ENCODE data around the gene HS3ST6.
"Not testable (repeated sequence)": the region's sequence is repeated elsewhere in the genome, so short reads cannot be mapped to it uniquely, and the experiment has no call there.

Gene HS3ST6

GRCh38 chr16:1946495-1947368, 28.5 kb upstream of the HS3ST6 start:
- no peak for DNase-seq (ENCODE audit: low spot score)

DNA sequence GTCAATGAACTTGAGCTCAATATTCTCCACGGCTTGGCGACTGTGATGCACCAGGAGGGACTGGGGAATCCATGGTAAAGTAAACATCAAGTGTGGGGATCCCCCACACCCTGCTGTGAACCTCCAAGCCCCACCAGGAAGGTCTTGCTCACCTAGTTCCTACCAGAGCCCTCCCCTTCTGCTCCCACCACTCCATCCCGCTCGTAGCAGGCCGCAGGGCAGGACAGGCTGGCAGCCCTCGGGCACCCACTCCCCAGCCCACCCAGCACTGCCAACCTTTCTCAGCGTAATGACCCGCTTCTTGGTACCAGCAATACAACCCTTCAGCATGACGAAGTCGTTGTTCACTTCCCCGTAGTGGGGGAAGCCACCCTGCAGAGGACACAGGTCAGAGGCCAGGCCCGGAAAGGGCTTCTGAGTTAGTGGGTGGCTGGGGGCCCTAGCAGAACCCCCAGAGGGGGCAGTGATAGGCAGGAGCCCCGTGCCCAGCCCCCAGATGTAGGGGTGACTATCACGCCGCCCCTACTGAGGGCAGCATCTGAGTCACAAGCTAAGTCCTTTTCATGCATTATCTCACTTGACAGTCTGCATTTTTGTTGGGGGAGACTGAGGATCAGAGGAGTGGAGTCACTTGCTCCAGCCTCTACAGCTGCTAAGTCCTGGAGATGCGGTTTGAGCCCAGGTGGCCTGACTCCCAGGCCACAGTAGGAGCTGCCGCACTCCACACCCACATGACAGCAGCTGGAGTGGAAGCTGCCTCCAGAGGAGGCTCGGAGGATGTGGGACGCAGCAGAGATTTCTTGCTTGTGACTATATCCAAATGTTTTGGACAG, 27.6 kb upstream of the HS3ST6 start:
- DNase-seq (ENCODE audit: low spot score), result no peak

DNA sequence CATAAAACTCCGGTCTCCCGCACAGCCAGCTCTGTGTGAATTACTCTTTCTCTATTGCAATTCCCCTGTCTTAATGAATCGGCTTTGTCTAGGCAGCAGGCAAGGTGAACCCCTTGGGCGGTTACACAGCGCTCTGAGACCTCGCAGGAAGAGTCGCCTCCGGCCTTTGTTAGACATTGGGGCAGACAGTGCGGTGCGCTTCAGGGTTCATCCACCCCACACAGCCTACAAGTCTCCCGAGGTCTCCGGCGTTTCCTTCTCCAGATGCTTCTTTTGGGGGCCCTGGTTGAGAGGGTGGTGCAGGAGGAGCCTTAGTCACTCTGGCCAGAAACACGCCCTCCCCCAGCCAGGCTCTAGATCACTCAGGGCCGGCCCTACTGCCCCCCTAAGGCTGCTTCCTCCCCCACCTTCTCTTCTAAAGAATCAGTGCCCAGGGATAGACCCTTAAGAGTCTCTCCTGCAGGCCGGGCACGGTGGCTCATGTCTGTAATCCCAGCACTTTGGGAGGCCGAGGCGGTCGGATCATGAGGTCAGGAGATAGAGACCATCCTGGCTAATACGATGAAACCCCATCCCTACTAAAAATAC, 26.5 kb upstream of the HS3ST6 start:
- DNase-seq (ENCODE audit: low spot score), result no peak

- peak; percentile 95 for DNase-seq (ENCODE audit: low spot score)
These were observed 24.9 kb upstream of the HS3ST6 start, which contains the start of gene MSRB1 for GRCh38 chr16:1942810-1943726. Gene MSRB1, minus strand, starts transcription at chr16:1943199. Its CDS starts 43 bp downstream, at chr16:1943156.

- DNase-seq (ENCODE audit: low spot score), result no peak
These were observed 24.0 kb upstream of the HS3ST6 start for GRCh38 chr16:1942047-1942809.

- DNase-seq (ENCODE audit: low spot score), result no peak
These were observed 23.2 kb upstream of the HS3ST6 start for GRCh38 chr16:1941162-1942046.

- no peak for DNase-seq (ENCODE audit: low spot score)
These were observed 22.3 kb upstream of the HS3ST6 start for GRCh38 chr16:1940273-1941161.

- not testable (repeated sequence) for DNase-seq (ENCODE audit: low spot score)
These were observed 21.6 kb upstream of the HS3ST6 start for GRCh38 chr16:1939833-1940232.

GRCh38 chr16:1938910-1939309, 20.7 kb upstream of the HS3ST6 start:
- no peak for DNase-seq (ENCODE audit: low spot score)

DNA sequence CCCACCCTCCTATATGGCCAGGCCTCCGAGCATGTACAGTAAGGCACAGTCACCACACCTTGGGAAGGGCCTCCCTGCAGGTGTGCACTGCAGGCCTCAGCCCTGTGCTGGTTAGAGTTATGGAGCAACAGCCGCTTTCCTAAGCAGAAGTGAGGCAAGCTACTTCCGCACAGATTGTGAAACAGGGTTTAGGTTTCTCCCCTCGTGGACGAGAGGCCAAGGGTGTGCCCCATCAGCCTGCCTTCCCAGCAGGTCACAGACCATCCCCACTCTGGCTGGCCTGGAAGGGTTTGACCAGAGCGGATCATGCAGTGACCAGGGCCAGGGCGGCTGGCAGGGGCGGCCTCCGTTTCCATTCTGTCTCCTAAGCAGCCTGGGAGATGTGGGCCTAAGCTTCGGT, 20.1 kb upstream of the HS3ST6 start:
- no peak for DNase-seq (ENCODE audit: low spot score)

DNA sequence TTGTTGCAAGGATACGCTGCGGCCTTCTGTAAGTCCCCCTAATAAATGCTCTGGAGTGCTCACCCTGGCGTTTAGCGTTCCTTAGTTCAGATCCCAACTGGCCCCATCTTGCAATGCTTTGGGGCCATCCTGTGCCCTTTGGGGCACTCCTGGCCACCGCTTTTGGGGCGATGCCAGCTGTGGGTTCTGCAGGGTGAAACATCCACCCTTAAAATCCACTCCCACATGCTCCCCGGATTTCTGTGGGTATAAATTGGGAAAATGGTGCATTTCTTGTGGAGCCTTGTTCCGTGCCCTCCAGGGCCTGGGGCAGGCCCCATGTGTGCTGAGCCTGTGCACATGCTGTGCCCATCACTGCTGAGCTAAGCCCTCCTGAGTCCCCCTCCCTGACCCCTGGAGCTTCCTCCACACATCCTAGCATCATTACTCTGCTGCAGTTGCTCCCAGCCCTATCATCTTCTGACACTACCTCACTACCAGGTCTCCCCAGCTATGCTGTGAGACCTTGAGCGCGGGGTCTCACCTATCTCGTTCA, 18.8 kb upstream of the HS3ST6 start:
- DNase-seq (ENCODE audit: low spot score), result no peak

DNA sequence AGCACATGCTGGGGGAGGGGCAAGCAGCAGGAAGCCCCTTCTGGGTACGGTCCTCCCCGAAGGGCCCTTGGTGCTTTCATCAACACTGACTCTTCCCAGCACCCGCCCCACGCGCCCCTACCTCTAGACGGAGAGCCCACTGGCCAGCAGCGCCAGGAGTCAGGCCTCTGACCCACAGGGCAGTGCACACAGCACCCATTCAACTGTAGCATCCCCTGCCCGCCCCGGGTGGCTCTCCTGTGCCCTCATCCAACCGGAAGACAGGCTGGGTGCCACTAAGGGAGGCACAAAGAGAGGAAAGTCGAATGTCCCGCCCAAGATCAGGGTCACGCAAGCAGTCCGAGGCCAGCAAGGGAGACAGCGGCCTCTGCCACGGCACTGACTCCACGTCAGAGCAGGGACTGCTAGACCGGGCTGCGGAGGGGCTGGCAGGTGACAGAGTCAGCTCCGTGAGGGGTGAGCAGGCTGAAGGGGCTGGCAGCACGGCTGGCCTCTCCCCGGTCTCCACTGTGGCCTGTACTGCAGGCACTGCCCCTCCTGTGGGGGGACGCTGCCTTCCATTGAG, 15.0 kb upstream of the HS3ST6 start:
- no peak for DNase-seq (ENCODE audit: low spot score)

DNA sequence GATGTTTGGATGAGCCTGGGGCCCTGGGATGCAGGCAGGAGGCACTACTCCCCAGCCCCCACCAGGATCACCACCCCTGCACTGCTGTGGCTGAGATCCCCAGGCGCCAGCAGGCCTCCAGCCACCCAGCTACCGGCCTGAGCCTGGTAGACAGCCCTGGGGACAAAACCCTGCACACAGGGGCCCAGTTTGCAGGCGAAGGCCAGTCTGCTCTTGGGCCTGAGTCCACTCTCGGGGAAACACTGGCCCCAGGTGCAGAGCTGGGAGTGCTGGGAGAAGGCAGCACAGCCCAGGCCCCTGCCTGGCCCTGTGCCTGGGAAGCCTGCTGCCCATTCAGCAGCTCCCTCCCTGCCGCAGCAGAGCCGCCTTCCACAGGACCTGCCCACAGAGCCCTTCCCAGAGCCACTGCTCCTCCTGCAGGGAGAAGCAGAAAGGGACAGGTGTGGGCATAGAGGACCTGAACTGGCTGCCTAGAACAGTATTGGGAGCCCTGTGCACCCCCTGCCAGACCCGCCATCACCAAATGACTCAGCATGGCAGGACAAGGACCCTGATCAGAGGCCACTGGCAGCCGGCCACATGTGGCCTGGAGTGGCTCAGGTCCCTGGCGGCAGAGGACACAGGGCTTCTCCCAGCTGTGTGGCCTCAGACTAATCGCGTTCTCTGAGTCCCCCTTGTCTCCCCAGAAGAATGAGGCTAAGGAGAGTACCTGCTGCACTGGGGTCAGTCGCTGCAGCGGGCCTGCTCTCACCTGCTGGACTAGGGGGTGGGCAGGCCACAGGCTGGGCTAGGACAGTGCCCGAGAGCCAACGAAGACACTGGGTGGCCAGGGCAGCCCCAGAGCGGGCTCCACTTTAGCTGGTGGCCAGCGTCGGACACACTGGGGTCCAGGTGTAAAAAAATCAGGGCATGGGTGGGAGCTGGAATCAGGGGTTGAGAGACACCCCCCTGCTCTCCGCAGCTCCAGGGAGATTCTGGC, 14.1 kb upstream of the HS3ST6 start:
- no peak for DNase-seq (ENCODE audit: low spot score)

DNA sequence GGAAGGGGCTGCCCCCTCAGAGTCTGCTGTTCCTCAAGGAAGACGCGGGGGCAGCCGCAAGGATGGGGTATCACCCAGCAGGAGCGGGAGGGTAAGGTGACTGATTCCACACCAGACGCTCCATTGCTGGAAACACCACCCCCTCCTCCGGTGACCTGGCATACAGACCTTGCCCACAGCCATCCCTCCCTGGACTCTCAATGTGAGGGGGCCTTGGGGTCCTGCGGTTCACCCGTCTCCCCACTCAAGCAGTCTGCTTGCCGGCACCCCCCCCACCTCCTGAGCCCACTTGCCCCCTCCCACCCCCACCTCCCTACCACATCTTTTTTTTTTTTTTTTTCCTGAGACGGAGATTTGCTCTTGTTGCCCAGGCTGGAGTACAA, 12.1 kb upstream of the HS3ST6 start:
- DNase-seq (ENCODE audit: low spot score), result no peak

GRCh38 chr16:1929578-1930337, 11.5 kb upstream of the HS3ST6 start:
- peak; percentile 92 for DNase-seq (ENCODE audit: low spot score)

DNA sequence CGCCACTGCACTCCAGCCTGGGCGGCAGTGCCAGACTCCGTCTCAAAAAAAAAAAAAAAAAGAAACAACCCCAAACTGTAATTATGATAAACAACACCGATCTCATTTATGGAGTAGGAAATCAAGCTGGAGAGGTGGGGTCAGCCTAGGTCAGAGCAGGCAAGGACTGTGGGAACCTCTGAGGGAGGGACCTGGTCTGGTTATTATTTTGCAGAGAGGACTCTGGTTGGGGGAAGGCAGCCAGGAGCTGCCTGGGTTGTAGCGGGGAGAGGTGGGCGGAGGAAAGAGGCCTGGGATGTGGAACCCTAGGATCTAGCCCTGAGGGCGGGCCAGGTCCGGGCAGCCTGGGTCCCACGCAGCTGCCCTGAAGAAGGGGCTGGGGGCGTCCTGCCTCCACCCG, 10.9 kb upstream of the HS3ST6 start:
- DNase-seq (ENCODE audit: low spot score), result peak; percentile 72
